Measurements from ENCODE around the gene COL25A1.
A peak's percentile ranks its signal among the peaks of the same experiment; 100 is the strongest.

The COL25A1 gene

GRCh38 chr4:109214622-109215301 lies 87.7 kb downstream of the COL25A1 start:
- no peak for DNase-seq (ENCODE audit: low read depth)

DNA sequence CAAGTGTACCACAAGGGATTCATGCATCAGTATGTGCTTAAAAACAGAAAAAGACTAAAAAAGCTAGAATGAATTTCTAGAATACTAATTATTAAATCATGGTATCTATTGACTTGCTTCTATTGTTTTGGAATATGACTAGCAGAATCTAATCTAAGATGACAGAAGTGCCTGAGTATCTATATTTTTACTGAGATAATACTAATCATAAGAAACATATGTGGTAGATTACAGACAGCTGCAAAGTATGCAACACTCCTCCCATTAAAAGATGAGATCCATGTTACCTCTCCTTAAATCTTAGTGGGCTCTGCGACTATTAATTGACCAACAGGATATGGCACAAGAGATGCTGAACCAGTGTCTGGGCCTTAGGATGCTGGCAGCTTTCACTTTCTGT lies 89.4 kb downstream of the COL25A1 start:
- DNase-seq (ENCODE audit: low read depth) = no peak

GRCh38 chr4:109211671-109212070 lies 90.8 kb downstream of the COL25A1 start:
- DNase-seq (ENCODE audit: low read depth) = peak; percentile 5

GRCh38 chr4:109209647-109210046 lies 92.8 kb downstream of the COL25A1 start:
- no peak for DNase-seq (ENCODE audit: low read depth)

GRCh38 chr4:109207898-109208297 lies 94.6 kb downstream of the COL25A1 start:
- no peak for DNase-seq (ENCODE audit: low read depth)

- DNase-seq (ENCODE audit: low read depth) = peak; percentile 43
These were observed 95.4 kb downstream of the COL25A1 start for GRCh38 chr4:109207061-109207460.

GRCh38 chr4:109206620-109207019 lies 95.8 kb downstream of the COL25A1 start:
- DNase-seq (ENCODE audit: low read depth) = no peak

GRCh38 chr4:109205186-109205585 lies 97.3 kb downstream of the COL25A1 start:
- DNase-seq (ENCODE audit: low read depth) = no peak

- no peak for DNase-seq (ENCODE audit: low read depth)
These were observed 102.9 kb downstream of the COL25A1 start for GRCh38 chr4:109199585-109199984.

- DNase-seq (ENCODE audit: low read depth) = no peak
These were observed 106.8 kb downstream of the COL25A1 start for GRCh38 chr4:109195646-109196045.

- no peak for DNase-seq (ENCODE audit: low read depth)
These were observed 111.2 kb downstream of the COL25A1 start for GRCh38 chr4:109191216-109191615.

DNA sequence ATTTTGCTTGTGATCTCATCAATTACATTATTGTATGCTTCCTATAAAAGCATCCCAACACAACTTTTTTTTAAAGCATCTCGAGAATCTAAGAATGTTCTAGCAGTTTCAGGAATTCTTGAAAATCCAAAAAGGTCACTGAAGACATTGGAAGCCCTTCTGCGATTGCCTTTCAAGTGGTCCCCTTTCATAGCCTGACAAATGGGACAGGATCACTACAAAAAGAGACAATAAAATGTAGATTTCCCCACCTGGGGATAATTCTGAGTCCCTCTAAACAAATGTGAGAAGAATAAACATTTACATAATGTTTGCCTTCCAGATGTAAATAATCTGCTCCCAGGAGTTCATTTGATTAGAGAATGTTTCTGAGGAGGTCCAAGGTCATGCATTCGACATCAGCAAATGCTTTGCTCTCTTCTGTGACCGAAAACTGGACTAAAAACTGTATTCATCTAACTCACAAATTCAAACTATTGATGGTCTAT lies 116.0 kb downstream of the COL25A1 start:
- no peak for DNase-seq (ENCODE audit: low read depth)

DNA sequence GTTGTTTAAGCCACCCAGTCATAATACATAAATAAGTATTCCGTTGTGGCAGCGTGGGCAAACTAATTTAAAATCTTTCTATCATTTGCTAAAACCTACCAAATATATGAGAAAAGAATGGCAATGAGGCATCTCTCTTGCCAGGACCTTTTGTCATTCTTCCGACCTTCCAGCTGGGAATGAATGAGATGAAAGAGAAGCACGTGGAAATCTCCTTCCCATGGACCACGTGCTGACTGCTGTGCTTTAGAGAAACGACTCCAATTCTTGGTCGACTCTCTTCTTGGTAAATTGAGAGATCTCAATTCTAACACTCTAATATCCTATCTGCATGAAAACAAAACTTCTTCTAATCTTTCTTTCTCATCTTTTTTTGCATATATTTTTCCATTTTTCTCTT lies 116.5 kb downstream of the COL25A1 start:
- DNase-seq (ENCODE audit: low read depth) = no peak

DNA sequence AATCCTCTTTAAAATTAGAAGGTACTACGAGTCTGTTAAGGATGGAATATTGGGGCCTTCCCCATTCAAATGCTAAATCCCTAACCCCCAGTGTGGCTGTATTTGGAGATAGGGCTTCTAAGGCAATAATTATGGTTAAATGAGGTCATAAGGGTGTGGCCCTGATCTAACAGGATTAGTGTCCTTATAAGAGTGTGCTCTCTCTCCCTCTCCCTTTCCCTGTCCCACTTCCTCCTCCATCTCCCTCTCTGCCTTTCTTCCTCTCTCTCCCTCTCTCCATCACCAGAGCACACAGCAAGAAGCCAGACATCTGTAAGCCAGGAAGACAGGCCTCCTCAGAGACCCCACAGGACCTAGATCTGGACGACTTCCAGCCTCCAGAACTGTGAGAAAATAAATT lies 116.9 kb downstream of the COL25A1 start:
- no peak for DNase-seq (ENCODE audit: low read depth)

GRCh38 chr4:109184491-109184961 lies 117.9 kb downstream of the COL25A1 start:
- DNase-seq (ENCODE audit: low read depth) = peak; percentile 26

GRCh38 chr4:109183931-109184490 lies 118.4 kb downstream of the COL25A1 start:
- DNase-seq (ENCODE audit: low read depth) = no peak

DNA sequence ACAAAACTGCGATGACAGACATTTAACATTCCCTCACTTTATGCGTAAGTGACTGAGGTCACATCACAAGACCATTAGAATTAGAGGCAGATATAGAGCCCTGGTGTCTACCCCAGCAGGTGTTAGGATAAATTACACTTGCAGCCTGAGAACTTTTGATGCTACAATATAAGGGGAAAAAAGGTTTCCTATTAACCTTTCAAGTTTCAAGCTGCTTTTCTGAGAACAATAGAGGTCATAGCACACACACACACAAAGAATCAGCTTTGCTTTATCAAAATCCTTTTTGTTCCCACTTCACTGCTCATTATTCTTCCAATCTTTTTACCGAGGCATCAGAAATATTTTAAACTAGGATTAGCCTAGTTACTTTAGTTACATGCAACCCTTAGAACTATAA lies 119.8 kb downstream of the COL25A1 start:
- no peak for DNase-seq (ENCODE audit: low read depth)

DNA sequence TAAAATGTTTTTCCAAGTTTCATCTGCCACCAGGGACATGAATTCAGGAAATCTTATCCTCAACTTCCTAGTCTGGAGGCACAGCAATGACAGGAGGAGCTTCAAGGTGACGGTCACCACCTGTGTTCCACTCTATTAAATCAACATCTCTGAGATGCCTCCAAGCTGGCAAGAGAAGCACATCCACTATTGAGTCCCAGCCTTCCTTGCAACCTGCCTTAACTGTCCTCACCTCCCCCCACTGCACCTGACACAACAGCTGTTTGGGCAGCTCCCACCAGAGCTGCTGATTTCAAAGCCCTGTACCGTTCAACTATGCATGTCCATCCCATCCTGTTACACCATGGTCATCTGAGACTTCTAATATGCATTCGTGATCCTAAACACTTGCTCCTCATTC lies 123.4 kb downstream of the COL25A1 start:
- DNase-seq (ENCODE audit: low read depth) = no peak

DNA sequence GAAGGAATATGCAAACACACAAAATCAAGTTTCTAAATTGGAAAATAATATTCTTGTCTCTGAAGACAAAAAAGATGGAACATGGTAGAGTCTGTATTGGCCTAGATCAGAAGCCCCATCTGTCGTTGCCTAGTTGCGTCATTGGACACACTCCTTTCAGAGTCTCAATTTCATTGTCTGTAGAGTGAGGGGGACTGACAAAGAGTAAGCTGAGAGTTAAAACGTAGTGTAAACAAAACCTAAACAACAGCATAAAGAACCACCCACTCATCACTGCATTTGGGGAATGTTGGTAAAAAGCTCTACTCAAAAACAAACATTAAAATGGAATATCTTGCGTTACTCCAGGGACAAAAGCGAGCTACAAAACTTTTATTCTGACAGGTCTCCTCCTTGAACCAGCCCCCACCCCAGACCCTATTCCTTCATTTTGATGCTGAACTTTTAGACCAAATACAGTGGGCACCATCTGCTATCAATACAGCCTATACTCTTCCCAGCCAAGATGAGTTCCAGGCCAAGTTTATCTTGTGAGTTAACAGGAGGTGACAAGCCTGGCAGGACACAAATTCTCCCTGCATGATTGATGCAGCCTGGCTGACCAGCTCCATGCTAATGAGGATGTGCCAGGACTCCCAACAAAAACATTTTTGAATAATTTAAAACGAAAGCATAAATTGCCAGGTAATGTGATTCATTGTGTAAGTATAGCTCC lies 125.2 kb downstream of the COL25A1 start:
- no peak for DNase-seq (ENCODE audit: low read depth)

- no peak for DNase-seq (ENCODE audit: low read depth)
These were observed 128.1 kb downstream of the COL25A1 start for GRCh38 chr4:109174224-109174953.

DNA sequence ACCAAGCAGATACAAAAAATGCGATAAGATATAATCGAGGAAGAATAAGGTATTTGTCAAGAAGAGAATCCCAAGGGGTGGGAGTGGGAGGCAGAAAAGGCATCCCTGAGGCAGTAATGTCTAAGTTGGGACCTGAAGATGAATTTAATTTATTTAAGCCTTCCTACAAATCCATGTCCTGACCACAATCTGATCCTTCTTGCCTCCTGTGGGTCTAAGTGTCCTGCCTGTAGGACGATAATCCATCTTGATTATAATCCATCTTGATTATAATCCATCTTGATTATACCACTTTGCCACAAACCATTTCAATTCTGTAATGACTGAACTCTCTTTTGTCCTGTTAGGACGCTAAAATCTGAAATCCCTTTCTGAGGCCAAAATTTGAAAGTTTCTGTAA lies 130.2 kb downstream of the COL25A1 start:
- DNase-seq (ENCODE audit: low read depth) = no peak

- no peak for DNase-seq (ENCODE audit: low read depth)
These were observed 131.4 kb downstream of the COL25A1 start for GRCh38 chr4:109171070-109171469.
